A673 (cell line): ENCODE measurements around the gene SRRM3. TPM values are rescaled to one million over a fixed set of nuclear protein-coding genes. Genes with fewer than 3 reads are reported as not detected.

Experiments
- BruUV-seq: library from RNA; stranded (reverse); fragments of 400-500 nt; replicated peaks from 2 replicates; lab custom pipeline; 2021; lab: Mats Ljungman, UMichigan
- CTCF ChIA-PET: fragments of 300-600 bp; sonication (Branson Sonifier 250); formaldehyde crosslinking; loops from one replicate; lab custom pipeline; 2022; ENCODE audit warnings: antibody characterized with exemption; lab: Charles Lee
- POLR2A ChIA-PET: fragments of 300-600 bp; sonication (Branson Sonifier 250); formaldehyde crosslinking; loops from one replicate; lab custom pipeline; 2022; ENCODE audit warnings: antibody characterized with exemption; ENCODE audit not compliant: low non-redundant PET; lab: Charles Lee
- DNase-seq: peaks from one replicate; pipeline ENCODE4 v3.0.0-alpha.2; 2015; ENCODE audit warnings: low spot score
- H3K27ac ChIP-seq: fragments of 200-600 bp; sonication (generic); 2 replicates; pipeline ENCODE4 v1.5.1; 2016; ENCODE audit warnings: mixed run types, low read depth, mild to moderate bottlenecking, mixed read lengths, antibody characterized with exemption, low read length; ENCODE audit not compliant: poor library complexity, severe bottlenecking
- H3K27me3 ChIP-seq: fragments of 200-600 bp; sonication (generic); replicated peaks from 2 replicates; pipeline ENCODE4 v1.6.1; 2017; ENCODE audit warnings: mixed run types, low read depth, mild to moderate bottlenecking, mixed read lengths, antibody characterized with exemption, low read length; ENCODE audit not compliant: insufficient read depth, poor library complexity
- H3K36me3 ChIP-seq: fragments of 200-600 bp; sonication (generic); 2 replicates; pipeline ENCODE4 v1.6.1; 2016; ENCODE audit warnings: mixed run types, mild to moderate bottlenecking, mixed read lengths, antibody characterized with exemption, low read length; ENCODE audit not compliant: insufficient read depth, poor library complexity, severe bottlenecking
- H3K4me1 ChIP-seq: fragments of 200-600 bp; sonication (generic); 2 replicates; pipeline ENCODE4 v1.6.1; 2017; ENCODE audit warnings: mixed run types, mild to moderate bottlenecking, mixed read lengths, antibody characterized with exemption, low read length; ENCODE audit not compliant: insufficient read depth, poor library complexity, severe bottlenecking
- H3K4me3 ChIP-seq: fragments of 200-600 bp; sonication (generic); 2 replicates; pipeline ENCODE4 v1.5.1; 2016; ENCODE audit warnings: low read depth, mixed run types, mild to moderate bottlenecking, mixed read lengths, low read length; ENCODE audit not compliant: poor library complexity, severe bottlenecking
- H3K9me3 ChIP-seq: fragments of 200-600 bp; sonication (generic); 2 replicates; pipeline ENCODE4 v1.6.1; 2016; ENCODE audit warnings: mixed run types, low read depth, mild to moderate bottlenecking, mixed read lengths, antibody characterized with exemption, low read length; ENCODE audit not compliant: poor library complexity, severe bottlenecking
- EZH2 ChIP-seq: fragments of 200-600 bp; sonication (generic); IDR thresholded peaks from 2 replicates; pipeline ENCODE4 v1.6.1; 2017; ENCODE audit warnings: borderline replicate concordance, low read depth, mild to moderate bottlenecking, mixed read lengths, antibody characterized with exemption, low read length; ENCODE audit not compliant: poor library complexity, severe bottlenecking
- intact Hi-C: fragments of 100-400 bp; cut with micrococcal nuclease; formaldehyde crosslinking; loops from one replicate; pipeline ENCODE4 v1.10.0; 2022; ENCODE audit not compliant: unreplicated experiment
- total RNA-seq: library from RNA; stranded (reverse); gene quantifications from 2 replicates; pipeline ENCODE4 v1.2.3, GENCODE V29; 2021
- TF ChIP-seq, protein P1 (sequence below): fragments of 300-800, 200-600 bp; sonication (generic); conservative IDR thresholded peaks from 2 replicates; pipeline ENCODE4 v1.5.1; 2017; ENCODE audit warnings: low read depth, mild to moderate bottlenecking, antibody characterized with exemption, low read length, moderate library complexity, mixed read lengths

Gene SRRM3
- total RNA-seq, 1 experiment from 2014 or later: 1.8 TPM

DNA sequence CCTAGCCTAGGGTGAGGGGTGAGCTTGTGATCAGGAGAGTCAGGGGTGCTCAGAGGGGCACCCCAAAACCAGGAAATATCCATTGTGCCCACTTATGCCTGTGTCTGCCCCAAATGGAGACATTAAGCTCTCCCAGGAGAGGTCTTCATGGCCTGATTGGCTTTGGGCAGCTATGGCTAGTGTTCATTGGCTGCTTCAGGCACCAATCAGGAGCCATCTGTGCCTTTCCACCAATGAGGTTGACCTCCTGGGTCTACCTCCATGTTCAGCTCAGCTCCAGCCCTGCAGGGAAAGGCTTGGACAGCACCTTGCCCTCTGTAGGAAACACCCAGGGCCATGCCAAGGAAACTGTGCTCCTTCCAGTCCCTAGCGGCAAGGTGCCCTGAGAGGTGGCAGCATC, 76.8 kb downstream of the SRRM3 start:
- TF ChIP-seq, protein P1, sequence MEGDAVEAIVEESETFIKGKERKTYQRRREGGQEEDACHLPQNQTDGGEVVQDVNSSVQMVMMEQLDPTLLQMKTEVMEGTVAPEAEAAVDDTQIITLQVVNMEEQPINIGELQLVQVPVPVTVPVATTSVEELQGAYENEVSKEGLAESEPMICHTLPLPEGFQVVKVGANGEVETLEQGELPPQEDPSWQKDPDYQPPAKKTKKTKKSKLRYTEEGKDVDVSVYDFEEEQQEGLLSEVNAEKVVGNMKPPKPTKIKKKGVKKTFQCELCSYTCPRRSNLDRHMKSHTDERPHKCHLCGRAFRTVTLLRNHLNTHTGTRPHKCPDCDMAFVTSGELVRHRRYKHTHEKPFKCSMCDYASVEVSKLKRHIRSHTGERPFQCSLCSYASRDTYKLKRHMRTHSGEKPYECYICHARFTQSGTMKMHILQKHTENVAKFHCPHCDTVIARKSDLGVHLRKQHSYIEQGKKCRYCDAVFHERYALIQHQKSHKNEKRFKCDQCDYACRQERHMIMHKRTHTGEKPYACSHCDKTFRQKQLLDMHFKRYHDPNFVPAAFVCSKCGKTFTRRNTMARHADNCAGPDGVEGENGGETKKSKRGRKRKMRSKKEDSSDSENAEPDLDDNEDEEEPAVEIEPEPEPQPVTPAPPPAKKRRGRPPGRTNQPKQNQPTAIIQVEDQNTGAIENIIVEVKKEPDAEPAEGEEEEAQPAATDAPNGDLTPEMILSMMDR: no peak
- TF ChIP-seq EZH2: no peak
- ChIA-PET POLR2A (no interaction called here), CTCF (interaction anchor here (1.2 kb wide), 1 partner anchor 15 kb away, joined by 3 read pairs; no protein-coding TSS in a partner anchor)
- no peak for DNase-seq
- H3K27ac ChIP-seq: no peak overlapping the region
- H3K4me1 ChIP-seq: no peaks in the 10 kb centered on the region
- H3K27me3 ChIP-seq: peaks cover 19% of the 10 kb centered on the region
- H3K4me3 ChIP-seq: no peak overlapping the region
- intact Hi-C loops: no loop called here
- no peaks in the 10 kb centered on the region for H3K9me3 ChIP-seq
- no peaks in the 10 kb centered on the region for H3K36me3 ChIP-seq
- BruUV-seq: no TSS peak

DNA sequence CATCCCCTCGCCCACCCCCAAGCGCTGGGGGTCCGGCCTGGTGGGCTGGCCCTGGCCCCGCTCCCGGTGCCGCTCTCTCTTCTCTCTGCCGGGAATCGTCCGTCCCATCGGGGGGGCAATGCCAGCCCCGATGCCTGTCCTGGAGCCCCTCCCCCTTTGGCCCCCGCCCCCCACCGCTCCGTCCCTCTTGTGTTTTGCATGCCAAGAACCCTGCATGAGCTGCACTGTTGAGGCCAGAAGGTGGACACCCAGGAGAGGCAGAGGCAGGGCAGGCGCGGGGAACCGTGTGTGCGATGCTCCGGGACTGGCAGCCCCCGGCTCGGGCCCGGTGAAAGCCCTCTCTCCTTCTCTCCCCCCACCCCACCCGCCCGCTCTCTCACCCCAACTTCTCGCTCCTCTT, 78.7 kb downstream of the SRRM3 start:
- Histone ChIP-seq H3K4me3 (no peak overlapping the region), H3K36me3 (no peaks in the 10 kb centered on the region), H3K9me3 (no peaks in the 10 kb centered on the region), H3K27ac (no peak overlapping the region), H3K4me1 (no peaks in the 10 kb centered on the region), H3K27me3 (peaks cover 19% of the 10 kb centered on the region)
- DNase-seq: no peak
- no TSS peak for BruUV-seq
- ChIA-PET POLR2A (no interaction called here), CTCF (no interaction called here)
- no peak for TF ChIP-seq EZH2
- TF ChIP-seq, protein P1: no peak
- intact Hi-C loops: no loop called here

DNA sequence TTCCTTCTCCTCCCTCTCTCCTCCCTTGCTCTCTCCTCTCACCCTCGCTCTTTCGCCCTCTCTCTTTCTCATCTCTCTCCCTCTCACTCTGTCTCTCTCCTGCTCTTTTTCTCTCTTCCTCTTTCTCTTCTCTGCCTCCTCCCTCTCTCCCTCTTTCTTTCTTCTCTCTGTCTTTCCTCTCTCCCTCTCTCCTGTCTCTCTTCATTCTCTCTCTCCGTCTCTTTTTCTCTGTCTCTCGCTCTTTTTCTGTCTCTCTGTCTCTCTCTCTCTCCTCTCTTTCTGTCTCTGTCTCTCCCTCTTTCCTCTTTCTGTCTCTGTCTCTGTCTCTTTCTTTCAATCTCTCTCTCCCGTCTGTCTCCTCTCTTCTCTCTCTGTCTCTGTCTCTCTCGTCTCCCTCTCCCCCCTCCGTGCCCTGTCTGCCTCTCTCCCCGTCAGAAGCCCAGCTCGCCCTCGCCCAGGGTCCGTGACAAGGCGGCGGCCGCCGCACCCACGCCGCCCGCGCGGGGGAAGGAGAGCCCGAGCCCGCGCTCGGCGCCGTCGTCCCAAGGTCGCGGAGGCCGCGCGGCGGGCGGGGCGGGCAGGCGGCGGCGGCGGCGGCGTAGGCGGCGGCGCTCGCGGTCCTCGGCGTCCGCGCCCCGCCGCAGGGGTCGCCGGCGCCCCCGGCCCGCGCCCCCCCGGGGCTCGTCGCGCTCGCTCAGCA, 79.5 kb downstream of the SRRM3 start:
- no TSS peak for BruUV-seq
- H3K27me3 ChIP-seq: peaks cover 19% of the 10 kb centered on the region
- CTCF ChIA-PET: interaction anchor here (1.7 kb wide), 1 partner anchor 11 kb away, joined by 12 read pairs; no protein-coding TSS in a partner anchor

More for the DNA sequence above, 79.5 kb downstream of the SRRM3 start:
- Histone ChIP-seq H3K4me1 (no peaks in the 10 kb centered on the region), H3K4me3 (peak overlapping the region; percentile 57), H3K9me3 (no peaks in the 10 kb centered on the region), H3K27ac (no peak overlapping the region), H3K36me3 (no peaks in the 10 kb centered on the region)
- POLR2A ChIA-PET: no interaction called here
- TF ChIP-seq, protein P1: no peak
- TF ChIP-seq EZH2: peak; percentile 44
- no peak for DNase-seq
- intact Hi-C loops: no loop called here
